Activated CD4-positive, alpha-beta T cell treated with anti-CD3 and anti-CD28 coated beads, Interleukin-2, amount 10 ng/mL, durations not matched to agents 24 days and 14 days (primary cell): ENCODE data around the gene ELK3. TPM values are rescaled to one million over a fixed set of nuclear protein-coding genes. Genes with fewer than 3 reads are reported as not detected.

Experiments used
- DNase-seq: peaks from one replicate; pipeline ENCODE4 v3.0.0; 2022
- H3K27ac Mint-ChIP-seq: one replicate; pipeline ENCODE4 v1.8.0; 2022; ENCODE audit warnings: mild to moderate bottlenecking, mixed read lengths
- H3K27me3 Mint-ChIP-seq: one replicate; pipeline ENCODE4 v1.8.0; 2022; ENCODE audit warnings: mixed read lengths
- H3K36me3 Mint-ChIP-seq: one replicate; pipeline ENCODE4 v1.8.0; 2022; ENCODE audit warnings: low read depth, mild to moderate bottlenecking, mixed read lengths
- H3K4me1 Mint-ChIP-seq: one replicate; pipeline ENCODE4 v1.8.0; 2021; ENCODE audit warnings: mixed read lengths
- H3K4me3 Mint-ChIP-seq: one replicate; pipeline ENCODE4 v1.8.0; 2022; ENCODE audit warnings: mild to moderate bottlenecking, moderate library complexity, mixed read lengths
- H3K9me3 Mint-ChIP-seq: one replicate; pipeline ENCODE4 v1.8.0; 2021; ENCODE audit warnings: mixed read lengths
- intact Hi-C: fragments of 100-400 bp; cut with micrococcal nuclease; formaldehyde crosslinking; loops from one replicate; pipeline ENCODE4 v1.15.1; 2023
- total RNA-seq: library from RNA; stranded (reverse); gene quantifications from 2 replicates; pipeline ENCODE4 v1.2.3, GENCODE V29; 2022

Gene ELK3
- total RNA-seq, 1 donor from 2014 or later = 33.5 TPM

DNA sequence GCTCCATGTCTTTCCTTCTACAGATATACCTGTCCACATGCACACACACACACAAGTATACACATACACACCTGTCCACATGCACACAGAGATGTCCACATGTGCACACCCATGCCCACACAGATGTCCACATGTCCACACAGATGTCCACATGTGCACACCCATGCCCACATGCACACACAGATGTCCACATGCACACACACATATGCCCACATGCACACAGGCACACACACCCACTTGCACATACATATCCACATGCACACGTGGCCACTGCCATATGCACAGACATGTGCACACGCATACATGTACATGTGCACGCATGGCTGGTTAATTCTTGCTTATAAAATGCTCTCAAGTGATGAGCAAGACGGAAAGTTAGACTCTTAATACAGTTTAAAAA, 32.2 kb downstream of the ELK3 start:
- Mint-ChIP-seq H3K36me3 (peaks cover 50% of the 10 kb centered on the region), H3K27ac (no peak overlapping the region), H3K9me3 (peaks cover 3% of the 10 kb centered on the region), H3K4me3 (no peak overlapping the region), H3K4me1 (peaks cover 17% of the 10 kb centered on the region), H3K27me3 (no peaks in the 10 kb centered on the region)
- no peak for DNase-seq
- intact Hi-C loops = no loop called here

DNA sequence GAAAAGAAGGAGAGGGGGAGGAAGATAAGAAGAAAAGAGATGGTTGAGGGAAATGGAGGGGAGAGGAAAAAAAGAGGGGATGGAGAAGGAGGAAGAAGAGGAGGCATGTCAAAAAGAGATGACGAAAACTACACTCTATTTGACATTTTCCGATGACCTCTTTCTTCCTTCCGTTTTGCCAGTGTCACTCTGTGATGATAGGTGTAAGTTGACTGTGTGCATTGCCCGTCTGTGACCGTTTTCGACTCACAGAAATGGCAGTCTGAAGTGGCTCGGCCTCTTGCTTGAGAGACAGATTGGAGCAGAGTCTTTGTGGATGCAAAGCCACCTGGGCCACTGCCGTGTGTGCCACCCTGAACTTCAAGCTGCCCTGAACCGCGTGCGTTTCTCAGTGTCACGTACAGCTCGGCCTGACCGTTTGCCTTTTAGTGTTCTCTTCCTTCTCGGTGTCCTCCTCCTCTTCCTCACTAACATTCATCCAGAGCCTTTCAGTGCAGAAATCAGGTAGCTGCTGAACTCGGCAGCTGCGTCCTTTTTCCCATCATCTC, 32.7 kb downstream of the ELK3 start:
- no peak overlapping the region for H3K27ac Mint-ChIP-seq
- intact Hi-C loops = no loop called here
- H3K36me3 Mint-ChIP-seq = peaks cover 51% of the 10 kb centered on the region
- H3K27me3 Mint-ChIP-seq = no peaks in the 10 kb centered on the region
- H3K4me1 Mint-ChIP-seq = peaks cover 17% of the 10 kb centered on the region
- no peak overlapping the region for H3K4me3 Mint-ChIP-seq
- H3K9me3 Mint-ChIP-seq = peaks cover 3% of the 10 kb centered on the region
- no peak for DNase-seq

GRCh38 chr12:96227365-96228106, 33.4 kb downstream of the ELK3 start:
- H3K4me1 Mint-ChIP-seq = peaks cover 17% of the 10 kb centered on the region
- H3K4me3 Mint-ChIP-seq = no peak overlapping the region
- no peak for DNase-seq
- H3K27ac Mint-ChIP-seq = peak overlapping the region; percentile 60
- intact Hi-C loops = no loop called here
- peaks cover 48% of the 10 kb centered on the region for H3K36me3 Mint-ChIP-seq
- no peaks in the 10 kb centered on the region for H3K9me3 Mint-ChIP-seq
- no peaks in the 10 kb centered on the region for H3K27me3 Mint-ChIP-seq

GRCh38 chr12:96228566-96229248, 34.5 kb downstream of the ELK3 start:
- DNase-seq = no peak
- intact Hi-C loops = no loop called here
- H3K27me3 Mint-ChIP-seq = no peaks in the 10 kb centered on the region
- H3K27ac Mint-ChIP-seq = no peak overlapping the region
- H3K4me1 Mint-ChIP-seq = peaks cover 12% of the 10 kb centered on the region
- peaks cover 39% of the 10 kb centered on the region for H3K36me3 Mint-ChIP-seq
- no peak overlapping the region for H3K4me3 Mint-ChIP-seq
- no peaks in the 10 kb centered on the region for H3K9me3 Mint-ChIP-seq

- H3K4me3 Mint-ChIP-seq = no peak overlapping the region
- peaks cover 23% of the 10 kb centered on the region for H3K4me1 Mint-ChIP-seq
- no peak overlapping the region for H3K27ac Mint-ChIP-seq
- peaks cover 39% of the 10 kb centered on the region for H3K36me3 Mint-ChIP-seq
- H3K27me3 Mint-ChIP-seq = no peaks in the 10 kb centered on the region
- DNase-seq = no peak
- intact Hi-C loops = no loop called here
- H3K9me3 Mint-ChIP-seq = no peaks in the 10 kb centered on the region
Measured at GRCh38 chr12:96230646-96231045, 36.5 kb downstream of the ELK3 start.

- no peak for DNase-seq
- H3K4me3 Mint-ChIP-seq = no peak overlapping the region
- H3K4me1 Mint-ChIP-seq = peaks cover 38% of the 10 kb centered on the region
Measured at GRCh38 chr12:96233168-96233567, 39.0 kb downstream of the ELK3 start.

DNA sequence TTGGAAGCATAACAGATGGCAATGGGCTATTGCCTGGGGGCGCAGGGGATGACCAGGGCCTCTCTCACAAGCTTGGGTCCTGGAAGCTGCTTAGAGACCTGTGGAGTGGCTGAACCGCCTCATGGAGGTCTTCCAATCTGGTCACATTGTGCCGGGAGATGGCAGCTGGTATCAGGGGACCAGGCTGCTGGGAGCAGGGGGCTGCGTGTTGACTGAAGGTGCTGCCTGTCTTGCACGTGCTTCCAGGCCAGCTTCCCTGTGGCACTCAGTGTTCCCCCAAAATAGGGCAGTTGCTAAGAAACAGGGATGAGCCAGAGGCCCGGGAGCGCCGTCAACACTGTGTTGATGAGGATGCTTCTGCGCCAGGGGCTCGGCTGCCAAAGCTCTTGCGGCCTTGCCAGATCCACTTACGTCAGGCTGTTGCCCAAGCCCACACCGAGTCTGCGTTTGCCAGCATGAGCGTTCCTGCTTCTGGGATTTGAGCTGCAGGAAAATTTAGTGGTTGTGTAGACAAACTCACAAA, 39.8 kb downstream of the ELK3 start:
- H3K4me3 Mint-ChIP-seq = no peak overlapping the region

More at GRCh38 chr12:96233168-96233567, 39.0 kb downstream of the ELK3 start:
- no peaks in the 10 kb centered on the region for H3K9me3 Mint-ChIP-seq
- intact Hi-C loops = no loop called here
- no peak overlapping the region for H3K27ac Mint-ChIP-seq
- H3K36me3 Mint-ChIP-seq = peaks cover 39% of the 10 kb centered on the region
- no peaks in the 10 kb centered on the region for H3K27me3 Mint-ChIP-seq

GRCh38 chr12:96234591-96235483, 40.7 kb downstream of the ELK3 start:
- peaks cover 42% of the 10 kb centered on the region for H3K4me1 Mint-ChIP-seq
- intact Hi-C loops = loop anchor here (5.0 kb wide), 1 partner anchor 252 kb away; the partner anchor contains the start of gene CFAP54
- H3K4me3 Mint-ChIP-seq = no peak overlapping the region
- H3K27ac Mint-ChIP-seq = peak overlapping the region; percentile 41
- peaks cover 37% of the 10 kb centered on the region for H3K36me3 Mint-ChIP-seq
- H3K9me3 Mint-ChIP-seq = no peaks in the 10 kb centered on the region
- H3K27me3 Mint-ChIP-seq = no peaks in the 10 kb centered on the region
- DNase-seq = no peak

More for the DNA sequence above, 39.8 kb downstream of the ELK3 start:
- no peak for DNase-seq
- intact Hi-C loops = no loop called here
- H3K27me3 Mint-ChIP-seq = no peaks in the 10 kb centered on the region
- peaks cover 36% of the 10 kb centered on the region for H3K36me3 Mint-ChIP-seq
- H3K9me3 Mint-ChIP-seq = no peaks in the 10 kb centered on the region
- H3K4me1 Mint-ChIP-seq = peaks cover 38% of the 10 kb centered on the region
- H3K27ac Mint-ChIP-seq = no peak overlapping the region

DNA sequence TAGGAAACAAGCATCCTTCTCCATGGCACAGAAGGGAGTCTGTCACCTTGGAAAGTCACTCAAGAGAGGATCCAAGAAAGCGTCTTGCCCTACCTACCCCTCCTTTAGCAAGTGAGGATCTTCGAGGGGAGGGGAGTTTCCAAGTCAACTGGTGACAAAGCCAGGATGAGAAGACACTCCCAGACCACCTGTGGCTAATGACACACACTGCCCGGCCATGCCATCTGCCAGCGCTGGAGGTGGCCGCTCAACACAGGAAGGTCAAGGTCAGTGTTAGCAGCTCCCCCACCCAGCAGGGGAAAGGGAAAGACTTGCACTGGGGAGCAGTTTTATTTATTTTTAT, 41.3 kb downstream of the ELK3 start:
- Mint-ChIP-seq H3K27me3 (no peaks in the 10 kb centered on the region), H3K4me1 (peaks cover 46% of the 10 kb centered on the region), H3K4me3 (no peak overlapping the region), H3K36me3 (peaks cover 39% of the 10 kb centered on the region), H3K9me3 (no peaks in the 10 kb centered on the region), H3K27ac (peak overlapping the region; percentile 41)
- intact Hi-C loops = loop anchor here (5.0 kb wide), 1 partner anchor 252 kb away; the partner anchor contains the start of gene CFAP54
- no peak for DNase-seq

DNA sequence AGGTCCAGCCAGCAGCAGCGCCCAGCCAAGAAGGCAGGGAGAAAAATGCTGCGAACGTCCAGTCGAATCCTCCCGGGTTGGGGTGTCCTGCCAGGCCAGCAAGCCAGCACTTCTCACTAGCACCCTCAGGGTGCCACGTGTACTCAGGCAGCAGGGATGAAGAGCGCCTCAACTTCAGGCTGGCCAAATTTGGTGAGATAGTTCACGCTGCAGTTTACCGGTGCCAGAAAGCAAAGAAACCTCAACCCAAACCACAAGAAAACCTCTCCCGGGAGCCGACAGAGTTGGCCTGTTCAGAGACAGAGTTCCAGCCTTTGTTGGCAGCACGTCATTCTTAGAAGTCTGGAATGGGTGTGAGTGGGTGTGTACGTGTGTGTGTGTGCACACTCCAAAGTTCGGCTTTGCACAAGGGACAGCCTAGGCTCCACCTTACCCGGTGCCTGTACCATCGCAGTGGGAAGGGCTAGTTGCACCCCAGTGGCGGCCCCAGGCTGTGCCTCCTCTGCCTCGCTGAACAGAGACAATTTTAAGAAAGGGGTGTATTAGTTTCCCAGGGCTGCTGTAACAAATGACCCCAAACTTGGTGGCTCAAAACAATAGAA, 42.1 kb downstream of the ELK3 start:
- Mint-ChIP-seq H3K36me3 (peaks cover 40% of the 10 kb centered on the region), H3K4me1 (peaks cover 53% of the 10 kb centered on the region)

DNA sequence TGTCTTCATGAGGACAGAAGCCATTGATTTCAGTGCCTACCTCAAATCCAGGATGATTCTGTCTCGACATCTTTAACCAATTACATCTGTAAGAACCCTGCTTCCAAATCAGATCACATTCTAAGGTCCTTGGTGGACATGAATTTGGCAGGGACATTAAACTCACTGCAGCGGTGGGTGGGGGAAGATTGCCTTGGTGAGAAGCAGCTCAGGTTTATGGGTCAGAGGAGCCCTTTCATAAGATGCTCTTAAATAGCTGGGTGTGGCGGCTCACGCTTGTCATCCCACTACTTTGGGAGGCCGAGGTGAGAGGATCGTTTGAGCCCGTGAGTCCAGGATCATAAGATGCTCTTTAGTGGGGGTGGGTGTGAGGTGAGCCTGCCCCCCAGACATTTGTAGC, 42.9 kb downstream of the ELK3 start:
- Mint-ChIP-seq H3K27ac (peak overlapping the region; percentile 71), H3K4me1 (peaks cover 60% of the 10 kb centered on the region), H3K27me3 (no peaks in the 10 kb centered on the region), H3K4me3 (peak overlapping the region; percentile 27), H3K9me3 (no peaks in the 10 kb centered on the region), H3K36me3 (peaks cover 39% of the 10 kb centered on the region)
- DNase-seq = no peak
- intact Hi-C loops = loop anchor here (1.0 to 5.0 kb wide), 2 partner anchors 163 to 250 kb away; partner anchors contain the start of genes CDK17 and CFAP54

More for the DNA sequence above, 42.1 kb downstream of the ELK3 start:
- intact Hi-C loops = loop anchor here (5.0 kb wide), 1 partner anchor 251 kb away; the partner anchor contains the start of gene CFAP54
- H3K27me3 Mint-ChIP-seq = no peaks in the 10 kb centered on the region
- H3K4me3 Mint-ChIP-seq = peak overlapping the region; percentile 34
- H3K9me3 Mint-ChIP-seq = no peaks in the 10 kb centered on the region
- DNase-seq = peak; percentile 75
- peak overlapping the region; percentile 39 for H3K27ac Mint-ChIP-seq

DNA sequence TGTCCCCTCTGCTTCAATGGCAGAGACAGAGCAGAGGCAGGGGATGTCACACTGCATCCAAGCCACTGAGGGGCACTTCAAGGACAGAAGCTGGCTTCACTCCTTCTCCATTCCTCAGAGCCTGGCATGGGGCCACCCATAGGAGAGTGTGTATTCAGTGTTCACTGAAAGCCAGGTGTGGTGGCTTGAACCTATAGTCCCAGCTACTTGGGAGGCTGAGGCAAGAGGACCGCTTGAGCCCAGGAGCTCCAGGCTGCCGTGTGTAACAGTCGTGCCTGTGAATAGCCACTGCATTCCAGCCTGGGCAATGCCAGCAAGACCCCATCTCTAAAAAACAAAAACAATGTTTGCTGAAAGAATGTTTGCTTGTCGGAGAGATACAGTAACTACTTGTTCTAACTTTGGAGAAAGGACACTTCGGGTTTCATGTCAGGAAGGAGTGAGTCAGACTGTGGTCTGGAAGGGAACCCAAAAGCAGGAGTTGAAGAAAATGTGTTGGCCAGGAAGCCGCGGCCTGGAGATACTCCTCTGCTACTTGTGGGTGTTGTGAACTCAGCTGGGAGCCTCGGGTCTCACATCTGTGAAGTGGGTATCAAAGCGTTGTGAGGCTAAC, 43.4 kb downstream of the ELK3 start:
- H3K4me3 Mint-ChIP-seq = peak overlapping the region; percentile 65
- peak overlapping the region; percentile 71 for H3K27ac Mint-ChIP-seq
- intact Hi-C loops = loop anchor here (1.0 to 5.0 kb wide), 2 partner anchors 163 to 250 kb away; partner anchors contain the start of genes CDK17 and CFAP54
- H3K27me3 Mint-ChIP-seq = no peaks in the 10 kb centered on the region
- H3K36me3 Mint-ChIP-seq = peaks cover 38% of the 10 kb centered on the region
- peaks cover 65% of the 10 kb centered on the region for H3K4me1 Mint-ChIP-seq
- peak; percentile 83 for DNase-seq
- no peaks in the 10 kb centered on the region for H3K9me3 Mint-ChIP-seq
